ENCODE measurements around the gene PAM16. TPM values are rescaled to one million over a fixed set of nuclear protein-coding genes. Genes with fewer than 3 reads are reported as not detected.
"Not testable (repeated sequence)": the region's sequence is repeated elsewhere in the genome, so short reads cannot be mapped to it uniquely, and the experiment has no call there.

Gene PAM16
- total RNA-seq, 1 experiment from 2014 or later: 80.4 TPM

- H3K4me3 Mint-ChIP-seq: no peak overlapping the region
- Histone ChIP-seq H3K14ac (ENCODE audit: insufficient read depth, low read length) (no peak overlapping the region), H3K9ac (ENCODE audit: extremely low read depth, insufficient read length, low read length) (no peak overlapping the region), H3K4me1 (ENCODE audit: insufficient read depth, low read length) (no peaks in the 10 kb centered on the region), H3K23ac (ENCODE audit: insufficient read length, low read depth, low read length) (no peak overlapping the region), H2AFZ (ENCODE audit: low read length) (no peak overlapping the region), H2AK5ac (ENCODE audit: insufficient read length, low read length) (no peak overlapping the region), H3K4me2 (ENCODE audit: insufficient read depth, insufficient read length, low read length) (no peak overlapping the region), H2BK15ac (ENCODE audit: low read depth, low read length) (no peak overlapping the region), H3K79me1 (ENCODE audit: insufficient read depth, low read depth, low read length, poor library complexity, severe bottlenecking) (no peaks in the 10 kb centered on the region), H2BK5ac (ENCODE audit: insufficient read length, low read length) (no peak overlapping the region), H2BK20ac (ENCODE audit: low read depth, low read length, poor library complexity, severe bottlenecking) (no peak overlapping the region), H3K18ac (ENCODE audit: insufficient read length, low read depth, low read length) (no peak overlapping the region), H3K79me2 (ENCODE audit: insufficient read depth, low read length) (no peaks in the 10 kb centered on the region), H3K9me3 (ENCODE audit: control insufficient read depth, low read depth, low read length) (no peaks in the 10 kb centered on the region), H4K91ac (ENCODE audit: insufficient read length, low read depth, low read length) (no peak overlapping the region), H4K8ac (replicated peaks; ENCODE audit: insufficient read length, low read depth, low read length) (no peak overlapping the region), H4K5ac (ENCODE audit: insufficient read length, low read depth, low read length) (no peak overlapping the region), H3T11ph (ENCODE audit: low read length) (no peak overlapping the region), H3K56ac (ENCODE audit: insufficient read length, low read depth, low read length) (no peak overlapping the region), H3K4ac (ENCODE audit: low read depth, low read length) (no peak overlapping the region), H2BK12ac (ENCODE audit: insufficient read length, low read depth, low read length) (no peak overlapping the region), H3K27ac (ENCODE audit: insufficient read length, low read depth, low read length) (no peak overlapping the region), H3K23me2 (ENCODE audit: insufficient read length, low read depth, low read length, poor library complexity, severe bottlenecking) (no peaks in the 10 kb centered on the region), H4K20me1 (ENCODE audit: control insufficient read depth, insufficient read depth, insufficient read length) (no peaks in the 10 kb centered on the region), H3K27me3 (ENCODE audit: insufficient read depth, low read length) (no peaks in the 10 kb centered on the region), H2BK120ac (ENCODE audit: low read depth, low read length, poor library complexity, severe bottlenecking) (no peak overlapping the region)
- peak; percentile 36 for DNase-seq
- no peaks in the 10 kb centered on the region for H3K27me3 Mint-ChIP-seq (ENCODE audit: low read depth)
- H3K9me3 Mint-ChIP-seq: no peaks in the 10 kb centered on the region
- H3K4me1 Mint-ChIP-seq: no peaks in the 10 kb centered on the region
- peak overlapping the region in 1 of 3 experiments; percentile 40; a peak in 2 of 7 replicates for H3K27ac Mint-ChIP-seq
- TF ChIP-seq CTCF (conservative IDR thresholded peaks at IDR 0.05): no peak
- no CpG with 5 or more reads among the region's 32 CpGs for WGBS (ENCODE audit: extremely low coverage, insufficient read length, low lambda C conversion rate)
- peaks cover 5 to 18% (median 15%) of the 10 kb centered on the region in 3 experiments for H3K36me3 Mint-ChIP-seq (ENCODE audit: insufficient read depth in 1 of 3, low read depth in 3 of 3)
Observed at GRCh38 chr16:4334724-4335495, 16.2 kb downstream of the PAM16 start.

GRCh38 chr16:4333714-4334113 lies 17.4 kb downstream of the PAM16 start:
- H4K20me1 ChIP-seq (ENCODE audit: control insufficient read depth, insufficient read depth, insufficient read length); H4K91ac ChIP-seq (ENCODE audit: insufficient read length, low read depth, low read length); H2BK12ac ChIP-seq (ENCODE audit: insufficient read length, low read depth, low read length); H3K27ac Mint-ChIP-seq; H3K9me3 Mint-ChIP-seq; H4K5ac ChIP-seq (ENCODE audit: insufficient read length, low read depth, low read length); H3K79me2 ChIP-seq (ENCODE audit: insufficient read depth, low read length); H2BK120ac ChIP-seq (ENCODE audit: low read depth, low read length, poor library complexity, severe bottlenecking); H3K14ac ChIP-seq (ENCODE audit: insufficient read depth, low read length); H3K79me1 ChIP-seq (ENCODE audit: insufficient read depth, low read depth, low read length, poor library complexity, severe bottlenecking); H4K8ac ChIP-seq (replicated peaks; ENCODE audit: insufficient read length, low read depth, low read length); H3K4me2 ChIP-seq (ENCODE audit: insufficient read depth, insufficient read length, low read length); H3K27me3 ChIP-seq (ENCODE audit: insufficient read depth, low read length); H2BK15ac ChIP-seq (ENCODE audit: low read depth, low read length); H3K23ac ChIP-seq (ENCODE audit: insufficient read length, low read depth, low read length); H3K4me3 Mint-ChIP-seq; H2BK5ac ChIP-seq (ENCODE audit: insufficient read length, low read length); H2BK20ac ChIP-seq (ENCODE audit: low read depth, low read length, poor library complexity, severe bottlenecking); H3K23me2 ChIP-seq (ENCODE audit: insufficient read length, low read depth, low read length, poor library complexity, severe bottlenecking); H3T11ph ChIP-seq (ENCODE audit: low read length); H2AFZ ChIP-seq (ENCODE audit: low read length); H3K18ac ChIP-seq (ENCODE audit: insufficient read length, low read depth, low read length); H3K27ac ChIP-seq (ENCODE audit: insufficient read length, low read depth, low read length); H3K4me1 Mint-ChIP-seq; H3K4ac ChIP-seq (ENCODE audit: low read depth, low read length); H3K27me3 Mint-ChIP-seq (ENCODE audit: low read depth); H3K9me3 ChIP-seq (ENCODE audit: control insufficient read depth, low read depth, low read length); H3K56ac ChIP-seq (ENCODE audit: insufficient read length, low read depth, low read length); H3K4me1 ChIP-seq (ENCODE audit: insufficient read depth, low read length); H2AK5ac ChIP-seq (ENCODE audit: insufficient read length, low read length); H3K9ac ChIP-seq (ENCODE audit: extremely low read depth, insufficient read length, low read length); DNase-seq: not testable (repeated sequence)
- no CpG with 5 or more reads among the region's 9 CpGs for WGBS (ENCODE audit: extremely low coverage, insufficient read length, low lambda C conversion rate)
- H3K36me3 Mint-ChIP-seq (ENCODE audit: insufficient read depth in 1 of 3, low read depth in 3 of 3): peaks cover 4 to 15% (median 10%) of the 10 kb centered on the region in 3 experiments; a peak in 5 of 7 replicates
